Neural progenitor cell (in vitro differentiated cells): ENCODE results near the gene TRIOBP.

Experiments used
- EZH2 ChIP-seq: fragments of 200-600 bp; sonication (generic); IDR thresholded peaks from 2 replicates; pipeline ENCODE4 v1.6.1; 2017; ENCODE audit warnings: antibody characterized with exemption, mild to moderate bottlenecking, moderate library complexity
- EZH2phosphoT487 ChIP-seq: fragments of 200-600 bp; sonication (generic); IDR thresholded peaks from 2 replicates; pipeline ENCODE4 v1.6.1; 2017; ENCODE audit warnings: antibody characterized with exemption
- TF ChIP-seq, protein P1 (sequence below): fragments of 200-600 bp; sonication (generic); IDR thresholded peaks from 2 replicates; pipeline ENCODE4 v1.5.1; 2017; ENCODE audit warnings: antibody characterized with exemption, mild to moderate bottlenecking

DNA sequence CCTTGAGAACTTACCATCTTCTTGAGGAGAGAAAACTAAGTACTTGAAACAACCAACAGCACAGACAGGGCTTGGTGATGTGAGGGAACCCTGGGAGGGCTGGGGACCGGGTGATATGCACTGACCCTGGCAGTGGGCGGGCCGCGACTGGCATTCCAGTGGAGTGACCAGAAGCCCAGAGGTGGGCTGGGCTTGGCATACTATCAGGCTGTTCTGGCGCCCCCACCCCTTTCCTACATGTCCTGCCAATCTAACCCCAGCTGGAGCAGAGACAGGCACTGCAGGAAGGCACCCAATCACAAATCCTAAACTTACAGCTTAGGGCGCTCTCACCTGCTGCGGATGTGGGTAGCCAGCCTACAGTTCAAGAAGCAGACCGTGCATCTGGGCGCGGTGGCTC, 56.9 kb downstream of the TRIOBP start:
- TF ChIP-seq, protein P1, sequence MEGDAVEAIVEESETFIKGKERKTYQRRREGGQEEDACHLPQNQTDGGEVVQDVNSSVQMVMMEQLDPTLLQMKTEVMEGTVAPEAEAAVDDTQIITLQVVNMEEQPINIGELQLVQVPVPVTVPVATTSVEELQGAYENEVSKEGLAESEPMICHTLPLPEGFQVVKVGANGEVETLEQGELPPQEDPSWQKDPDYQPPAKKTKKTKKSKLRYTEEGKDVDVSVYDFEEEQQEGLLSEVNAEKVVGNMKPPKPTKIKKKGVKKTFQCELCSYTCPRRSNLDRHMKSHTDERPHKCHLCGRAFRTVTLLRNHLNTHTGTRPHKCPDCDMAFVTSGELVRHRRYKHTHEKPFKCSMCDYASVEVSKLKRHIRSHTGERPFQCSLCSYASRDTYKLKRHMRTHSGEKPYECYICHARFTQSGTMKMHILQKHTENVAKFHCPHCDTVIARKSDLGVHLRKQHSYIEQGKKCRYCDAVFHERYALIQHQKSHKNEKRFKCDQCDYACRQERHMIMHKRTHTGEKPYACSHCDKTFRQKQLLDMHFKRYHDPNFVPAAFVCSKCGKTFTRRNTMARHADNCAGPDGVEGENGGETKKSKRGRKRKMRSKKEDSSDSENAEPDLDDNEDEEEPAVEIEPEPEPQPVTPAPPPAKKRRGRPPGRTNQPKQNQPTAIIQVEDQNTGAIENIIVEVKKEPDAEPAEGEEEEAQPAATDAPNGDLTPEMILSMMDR = no peak
- TF ChIP-seq EZH2phosphoT487 (no peak), EZH2 (no peak)
